Parathyroid adenoma (tissue), 2 donors: Measurements from ENCODE around the gene ASMTL.

Source experiments
- H2AFZ ChIP-seq: fragments of 300-600 bp; sonication (generic); one replicate; pipeline ENCODE4 v1.7.0; 2017; ENCODE audit warnings: antibody characterized with exemption, mild to moderate bottlenecking
- H3K27ac ChIP-seq: fragments of 300-600 bp; sonication (generic); one replicate; pipeline ENCODE4 v1.7.0; 2017
- H3K27me3 ChIP-seq: fragments of 300-600 bp; sonication (generic); one replicate; pipeline ENCODE4 v1.7.0; 2017; ENCODE audit warnings: low read length; ENCODE audit not compliant: control insufficient read depth, insufficient read depth
- H3K36me3 ChIP-seq: fragments of 300-600 bp; sonication (generic); one replicate; pipeline ENCODE4 v1.7.0; 2017; ENCODE audit warnings: low read length; ENCODE audit not compliant: control insufficient read depth, insufficient read depth
- H3K4me1 ChIP-seq: fragments of 300-600 bp; sonication (generic); one replicate; pipeline ENCODE4 v1.7.0; 2017; ENCODE audit warnings: control low read depth
- H3K4me2 ChIP-seq: fragments of 300-600 bp; sonication (generic); one replicate; pipeline ENCODE4 v1.7.0; 2017; ENCODE audit warnings: low read length
- H3K4me3 ChIP-seq: fragments of 300-600 bp; sonication (generic); one replicate; pipeline ENCODE4 v1.7.0; 2017; ENCODE audit warnings: low read depth, low read length
- H3K79me2 ChIP-seq: fragments of 300-600 bp; sonication (generic); one replicate; pipeline ENCODE4 v1.7.0; 2017; ENCODE audit warnings: control low read depth
- H3K9ac ChIP-seq: fragments of 300-600 bp; sonication (generic); one replicate; pipeline ENCODE4 v1.7.0; 2017; ENCODE audit warnings: mild to moderate bottlenecking
- H3K9me3 ChIP-seq: fragments of 300-600 bp; sonication (generic); one replicate; pipeline ENCODE4 v1.7.0; 2017; ENCODE audit warnings: low read length; ENCODE audit not compliant: control insufficient read depth
- TF ChIP-seq, protein P1 (sequence below): fragments of 300-600 bp; sonication (generic); IDR thresholded peaks from one replicate; pipeline ENCODE4 v1.7.0; 2017; ENCODE audit warnings: antibody characterized with exemption, mild to moderate bottlenecking
- donor health status: primary hyperparathyroidism.

ASMTL gene

DNA sequence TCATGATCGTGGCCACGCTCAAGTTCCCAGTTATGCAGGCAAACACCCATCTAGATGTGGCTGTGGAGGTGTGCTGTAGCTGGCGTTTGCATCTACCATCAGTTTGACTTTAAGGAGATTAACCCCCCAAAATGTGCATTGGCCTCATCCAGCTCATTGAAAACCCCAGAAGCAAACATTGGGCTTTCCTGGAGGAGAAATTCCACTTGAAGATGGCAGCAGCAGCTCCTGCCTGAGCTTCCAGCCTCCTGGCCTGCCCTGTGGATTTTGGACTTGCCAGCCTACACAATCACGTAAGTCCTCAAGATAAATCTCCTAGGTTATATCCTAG lies 30.6 kb downstream of the ASMTL start:
- Histone ChIP-seq H3K4me2 (no peak overlapping the region), H3K27me3 (no peaks in the 10 kb centered on the region), H3K4me1 (no peaks in the 10 kb centered on the region), H3K9ac (no peak overlapping the region), H3K36me3 (no peaks in the 10 kb centered on the region), H2AFZ (no peak overlapping the region), H3K79me2 (no peaks in the 10 kb centered on the region), H3K4me3 (no peak overlapping the region), H3K9me3 (no peaks in the 10 kb centered on the region), H3K27ac (no peak overlapping the region)
- TF ChIP-seq, protein P1, sequence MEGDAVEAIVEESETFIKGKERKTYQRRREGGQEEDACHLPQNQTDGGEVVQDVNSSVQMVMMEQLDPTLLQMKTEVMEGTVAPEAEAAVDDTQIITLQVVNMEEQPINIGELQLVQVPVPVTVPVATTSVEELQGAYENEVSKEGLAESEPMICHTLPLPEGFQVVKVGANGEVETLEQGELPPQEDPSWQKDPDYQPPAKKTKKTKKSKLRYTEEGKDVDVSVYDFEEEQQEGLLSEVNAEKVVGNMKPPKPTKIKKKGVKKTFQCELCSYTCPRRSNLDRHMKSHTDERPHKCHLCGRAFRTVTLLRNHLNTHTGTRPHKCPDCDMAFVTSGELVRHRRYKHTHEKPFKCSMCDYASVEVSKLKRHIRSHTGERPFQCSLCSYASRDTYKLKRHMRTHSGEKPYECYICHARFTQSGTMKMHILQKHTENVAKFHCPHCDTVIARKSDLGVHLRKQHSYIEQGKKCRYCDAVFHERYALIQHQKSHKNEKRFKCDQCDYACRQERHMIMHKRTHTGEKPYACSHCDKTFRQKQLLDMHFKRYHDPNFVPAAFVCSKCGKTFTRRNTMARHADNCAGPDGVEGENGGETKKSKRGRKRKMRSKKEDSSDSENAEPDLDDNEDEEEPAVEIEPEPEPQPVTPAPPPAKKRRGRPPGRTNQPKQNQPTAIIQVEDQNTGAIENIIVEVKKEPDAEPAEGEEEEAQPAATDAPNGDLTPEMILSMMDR = no peak

DNA sequence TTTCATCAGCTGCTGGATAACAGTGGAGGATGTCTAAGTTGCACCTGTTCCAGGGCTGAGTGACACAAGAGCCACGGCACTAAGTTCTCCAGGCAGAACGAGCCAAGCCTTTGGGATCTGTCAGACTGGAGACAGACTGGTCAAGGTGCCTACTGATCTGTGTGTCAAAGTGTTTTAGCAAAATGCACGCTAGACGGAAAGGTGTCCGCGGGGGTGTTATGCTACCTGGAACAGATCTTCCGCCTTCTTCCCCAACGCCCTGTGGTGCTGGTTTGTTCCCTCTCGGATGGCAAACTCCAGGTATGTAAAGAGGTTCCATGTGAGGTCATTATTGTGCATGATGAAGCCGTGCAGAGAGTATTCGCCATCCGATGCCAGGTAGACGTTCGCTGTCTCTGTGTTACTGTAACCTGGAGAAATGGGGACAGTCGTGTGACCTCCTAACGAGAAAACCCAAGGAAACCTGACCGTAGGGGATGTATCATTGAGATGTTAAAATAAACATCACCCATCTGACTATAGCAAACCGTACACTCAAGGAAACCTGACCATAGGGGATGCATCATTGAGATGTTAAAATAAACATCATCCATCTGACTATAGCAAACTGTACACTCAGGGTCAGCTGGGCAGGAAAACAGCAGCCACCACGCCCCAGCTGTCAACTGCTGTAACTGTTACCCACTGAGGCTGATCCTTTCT lies 31.1 kb downstream of the ASMTL start:
- Histone ChIP-seq H3K4me2 (no peak overlapping the region), H3K4me1 (no peaks in the 10 kb centered on the region), H3K27ac (no peak overlapping the region), H3K27me3 (no peaks in the 10 kb centered on the region), H3K36me3 (no peaks in the 10 kb centered on the region), H3K9me3 (no peaks in the 10 kb centered on the region), H3K4me3 (no peak overlapping the region), H2AFZ (no peak overlapping the region), H3K79me2 (no peaks in the 10 kb centered on the region), H3K9ac (no peak overlapping the region)
- TF ChIP-seq, protein P1 = no peak

DNA sequence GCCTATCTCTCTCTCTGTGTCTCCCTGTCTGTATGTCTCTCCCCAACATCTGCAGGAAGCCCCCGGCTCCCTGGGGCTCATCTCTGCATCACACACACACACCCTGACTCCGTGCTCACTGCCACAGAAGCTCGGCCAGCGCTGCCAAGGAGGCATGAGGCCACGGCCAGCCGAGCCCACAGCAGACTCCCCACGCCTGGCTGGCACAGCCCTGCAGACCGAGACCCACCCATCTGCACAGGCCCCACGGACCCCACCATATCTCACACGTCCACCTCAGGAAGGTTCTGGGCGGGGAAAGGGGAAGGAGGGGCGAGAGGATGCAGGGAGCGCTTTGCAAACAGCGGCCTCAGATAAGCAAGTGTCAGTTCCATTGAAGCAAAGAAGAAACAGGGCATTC lies 32.3 kb downstream of the ASMTL start:
- no peaks in the 10 kb centered on the region for H3K79me2 ChIP-seq
- TF ChIP-seq, protein P1 = no peak
- H3K27ac ChIP-seq = no peak overlapping the region
- H3K27me3 ChIP-seq = no peaks in the 10 kb centered on the region
- no peak overlapping the region for H3K9ac ChIP-seq
- H3K4me2 ChIP-seq = no peak overlapping the region
- H3K4me1 ChIP-seq = no peaks in the 10 kb centered on the region
- H2AFZ ChIP-seq = no peak overlapping the region
- H3K4me3 ChIP-seq = no peak overlapping the region
- no peaks in the 10 kb centered on the region for H3K9me3 ChIP-seq
- no peaks in the 10 kb centered on the region for H3K36me3 ChIP-seq

DNA sequence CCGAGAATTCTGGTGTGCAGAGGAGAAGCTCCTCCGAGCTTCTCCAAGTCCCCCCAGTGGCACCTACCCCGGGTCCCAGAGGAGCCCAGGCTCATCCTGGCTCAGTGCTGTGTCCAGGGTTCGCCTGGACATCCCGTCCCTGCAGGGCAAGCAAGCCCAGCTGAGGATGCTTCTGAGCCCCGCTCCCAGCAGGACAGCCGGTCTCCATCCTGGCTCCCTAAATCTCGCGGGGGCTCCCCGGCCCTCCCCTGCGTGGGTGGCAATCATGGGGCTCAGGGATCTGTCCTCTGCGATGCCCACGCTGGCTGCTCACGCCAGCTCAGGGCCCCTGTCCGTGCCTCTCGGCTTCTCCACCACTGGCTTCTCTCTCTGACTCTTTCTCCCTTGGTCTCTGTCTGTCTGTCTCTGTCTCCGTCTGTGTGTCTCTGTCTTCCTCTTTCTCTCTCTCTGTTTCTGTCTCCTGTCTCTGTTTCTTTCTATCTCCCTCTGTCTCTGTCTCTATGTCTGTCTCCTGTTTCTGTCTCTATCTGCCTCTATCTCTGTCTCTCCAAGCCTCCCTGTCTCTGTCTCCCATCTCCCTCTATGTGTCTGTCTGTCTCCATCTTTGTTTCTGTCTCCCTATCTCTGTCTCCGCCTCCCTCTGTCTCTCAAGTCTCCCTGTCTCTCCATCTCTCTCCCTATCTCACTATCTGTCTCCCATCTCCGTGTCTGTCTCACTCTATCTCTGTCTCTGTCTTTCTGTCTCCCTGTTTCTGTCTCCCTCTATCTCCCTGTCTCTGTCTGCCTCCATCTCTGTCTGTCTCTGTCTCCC lies 33.0 kb downstream of the ASMTL start:
- no peaks in the 10 kb centered on the region for H3K9me3 ChIP-seq
- no peaks in the 10 kb centered on the region for H3K79me2 ChIP-seq
- no peak overlapping the region for H3K9ac ChIP-seq
- no peaks in the 10 kb centered on the region for H3K27me3 ChIP-seq
- TF ChIP-seq, protein P1 = no peak
- H3K4me3 ChIP-seq = no peak overlapping the region
- H3K36me3 ChIP-seq = no peaks in the 10 kb centered on the region
- H3K4me1 ChIP-seq = no peaks in the 10 kb centered on the region
- no peak overlapping the region for H3K27ac ChIP-seq
- H3K4me2 ChIP-seq = no peak overlapping the region
- H2AFZ ChIP-seq = no peak overlapping the region
